Kidney epithelial cell (primary cell): ENCODE data around the gene PHLDA3. TPM values are rescaled to one million over a fixed set of nuclear protein-coding genes. Genes with fewer than 3 reads are reported as not detected.

ENCODE experiments used
- DNase-seq: peaks from one replicate; pipeline ENCODE4 v3.0.0-alpha.2; 2010; ENCODE audit warnings: low read depth
- H3K27me3 ChIP-seq: 2 replicates; pipeline ENCODE4 v1.6.0; 2011; ENCODE audit warnings: low read length; ENCODE audit not compliant: control insufficient read depth, insufficient read depth
- H3K36me3 ChIP-seq: 2 replicates; pipeline ENCODE4 v1.5.1; 2011; ENCODE audit warnings: low read length; ENCODE audit not compliant: control insufficient read depth, insufficient read depth
- H3K4me3 ChIP-seq: 2 replicates; pipeline ENCODE4 v1.5.1; 2011; ENCODE audit warnings: low read depth, mild to moderate bottlenecking, control low read depth, low read length
- total RNA-seq: library from RNA; depleted of rRNA; stranded (reverse); fragments of >200 nt; gene quantifications from 2 replicates; pipeline ENCODE4 v1.2.3, GENCODE V29; 2015
- TF ChIP-seq, protein P1 (sequence below): IDR thresholded peaks from 2 replicates; pipeline ENCODE4 v1.5.1; 2011; ENCODE audit warnings: mild to moderate bottlenecking, moderate library complexity, low read length, control low read depth, inconsistent platforms; ENCODE audit not compliant: insufficient read depth, poor library complexity, severe bottlenecking

PHLDA3 gene
- total RNA-seq, 1 donor from 2014 or later, result 130 TPM

- DNase-seq, result no peak
- TF ChIP-seq, protein P1, sequence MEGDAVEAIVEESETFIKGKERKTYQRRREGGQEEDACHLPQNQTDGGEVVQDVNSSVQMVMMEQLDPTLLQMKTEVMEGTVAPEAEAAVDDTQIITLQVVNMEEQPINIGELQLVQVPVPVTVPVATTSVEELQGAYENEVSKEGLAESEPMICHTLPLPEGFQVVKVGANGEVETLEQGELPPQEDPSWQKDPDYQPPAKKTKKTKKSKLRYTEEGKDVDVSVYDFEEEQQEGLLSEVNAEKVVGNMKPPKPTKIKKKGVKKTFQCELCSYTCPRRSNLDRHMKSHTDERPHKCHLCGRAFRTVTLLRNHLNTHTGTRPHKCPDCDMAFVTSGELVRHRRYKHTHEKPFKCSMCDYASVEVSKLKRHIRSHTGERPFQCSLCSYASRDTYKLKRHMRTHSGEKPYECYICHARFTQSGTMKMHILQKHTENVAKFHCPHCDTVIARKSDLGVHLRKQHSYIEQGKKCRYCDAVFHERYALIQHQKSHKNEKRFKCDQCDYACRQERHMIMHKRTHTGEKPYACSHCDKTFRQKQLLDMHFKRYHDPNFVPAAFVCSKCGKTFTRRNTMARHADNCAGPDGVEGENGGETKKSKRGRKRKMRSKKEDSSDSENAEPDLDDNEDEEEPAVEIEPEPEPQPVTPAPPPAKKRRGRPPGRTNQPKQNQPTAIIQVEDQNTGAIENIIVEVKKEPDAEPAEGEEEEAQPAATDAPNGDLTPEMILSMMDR, result no peak
- H3K36me3 ChIP-seq, result no peaks in the 10 kb centered on the region
- no peak overlapping the region for H3K4me3 ChIP-seq
- no peaks in the 10 kb centered on the region for H3K27me3 ChIP-seq
Observed at GRCh38 chr1:201443747-201444146, 25.2 kb downstream of the PHLDA3 start.

GRCh38 chr1:201436969-201437368, 32.0 kb downstream of the PHLDA3 start:
- Histone ChIP-seq H3K27me3 (no peaks in the 10 kb centered on the region), H3K4me3 (no peak overlapping the region), H3K36me3 (no peaks in the 10 kb centered on the region)
- DNase-seq, result no peak
- TF ChIP-seq, protein P1, result no peak

- TF ChIP-seq, protein P1, result peak; percentile 36
Observed at GRCh38 chr1:201436393-201436792, 32.6 kb downstream of the PHLDA3 start.

DNA sequence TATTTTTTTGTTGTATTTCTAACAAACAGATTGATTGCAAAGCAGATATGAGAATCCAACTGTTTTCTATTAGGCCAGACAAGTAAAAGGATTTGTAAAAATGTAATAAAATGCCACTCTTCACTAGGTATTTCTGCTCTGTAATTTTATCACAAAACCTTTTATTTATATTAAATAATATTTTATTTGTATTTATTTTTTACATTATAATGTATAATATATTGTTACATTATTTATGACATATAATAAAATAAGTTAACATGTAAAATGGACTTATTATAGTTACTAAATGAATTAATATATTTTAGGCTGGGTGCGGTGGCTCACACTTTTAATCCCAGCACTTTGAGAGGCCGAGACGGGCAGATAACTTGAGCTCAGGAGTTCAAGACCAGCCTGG, 34.7 kb downstream of the PHLDA3 start:
- DNase-seq, result no peak
- no peaks in the 10 kb centered on the region for H3K36me3 ChIP-seq
- TF ChIP-seq, protein P1, result no peak
- no peak overlapping the region for H3K4me3 ChIP-seq
- no peaks in the 10 kb centered on the region for H3K27me3 ChIP-seq

More at GRCh38 chr1:201436393-201436792, 32.6 kb downstream of the PHLDA3 start:
- DNase-seq, result no peak
- H3K27me3 ChIP-seq, result no peaks in the 10 kb centered on the region
- H3K4me3 ChIP-seq, result no peak overlapping the region
- H3K36me3 ChIP-seq, result no peaks in the 10 kb centered on the region

GRCh38 chr1:201433609-201434008, 35.4 kb downstream of the PHLDA3 start:
- TF ChIP-seq, protein P1, result no peak
- Histone ChIP-seq H3K27me3 (no peaks in the 10 kb centered on the region), H3K4me3 (no peak overlapping the region), H3K36me3 (no peaks in the 10 kb centered on the region)
- no peak for DNase-seq

- DNase-seq, result no peak
- Histone ChIP-seq H3K36me3 (no peaks in the 10 kb centered on the region), H3K27me3 (no peaks in the 10 kb centered on the region), H3K4me3 (no peak overlapping the region)
- TF ChIP-seq, protein P1, result no peak
Observed at GRCh38 chr1:201430776-201431175, 38.2 kb downstream of the PHLDA3 start.
